GM12865 (cell line): ENCODE data around the gene NFIX.

Experiments
- DNase-seq: peaks from one replicate; pipeline ENCODE4 v3.0.0; 2010; ENCODE audit warnings: low read depth
- H3K4me3 ChIP-seq: 2 replicates; pipeline ENCODE4 v1.5.1; 2011; ENCODE audit warnings: mild to moderate bottlenecking, low read depth, low read length, control low read depth
- CTCF ChIP-seq: IDR thresholded peaks from 2 replicates; pipeline ENCODE4 v1.5.1; 2011; ENCODE audit warnings: low read length, control low read depth, low read depth, inconsistent platforms; ENCODE audit not compliant: insufficient read depth; ENCODE audit errors: missing control alignments

NFIX gene

GRCh38 chr19:13134626-13135025, 139.4 kb downstream of the NFIX start:
- no peak for TF ChIP-seq CTCF
- no peak for DNase-seq
- no peak overlapping the region for H3K4me3 ChIP-seq

GRCh38 chr19:13135068-13136062, 140.1 kb downstream of the NFIX start:
- TF ChIP-seq CTCF = no peak
- DNase-seq = no peak
- H3K4me3 ChIP-seq = no peak overlapping the region

- H3K4me3 ChIP-seq = no peak overlapping the region
- no peak for TF ChIP-seq CTCF
- no peak for DNase-seq
Measured at GRCh38 chr19:13137290-13137794, 142.1 kb downstream of the NFIX start.

- DNase-seq = no peak
- TF ChIP-seq CTCF = no peak
- H3K4me3 ChIP-seq = no peak overlapping the region
Measured at GRCh38 chr19:13138171-13138915, 143.1 kb downstream of the NFIX start.

- no peak for TF ChIP-seq CTCF
- no peak for DNase-seq
Measured at GRCh38 chr19:13138916-13139198, 143.6 kb downstream of the NFIX start.

GRCh38 chr19:13139633-13140311, 144.5 kb downstream of the NFIX start:
- H3K4me3 ChIP-seq = no peak overlapping the region
- no peak for TF ChIP-seq CTCF
- no peak for DNase-seq

More at GRCh38 chr19:13138916-13139198, 143.6 kb downstream of the NFIX start:
- H3K4me3 ChIP-seq = no peak overlapping the region
